AG10803 (cell line): Measurements from ENCODE around the gene GTPBP10.
"Not testable (repeated sequence)": the region's sequence is repeated elsewhere in the genome, so short reads cannot be mapped to it uniquely, and the experiment has no call there.

Source experiments
- DNase-seq: peaks from one replicate; pipeline ENCODE4 v3.0.0; 2010; ENCODE audit warnings: low read depth
- H3K4me3 ChIP-seq: 2 replicates; pipeline ENCODE4 v1.5.1; 2011; ENCODE audit warnings: mild to moderate bottlenecking, low read length, control low read depth
- TF ChIP-seq, protein P1 (sequence below): conservative IDR thresholded peaks from 2 replicates; pipeline ENCODE4 v1.5.1; 2011; ENCODE audit warnings: mild to moderate bottlenecking, low read length, control low read depth, inconsistent platforms

The GTPBP10 gene

DNA sequence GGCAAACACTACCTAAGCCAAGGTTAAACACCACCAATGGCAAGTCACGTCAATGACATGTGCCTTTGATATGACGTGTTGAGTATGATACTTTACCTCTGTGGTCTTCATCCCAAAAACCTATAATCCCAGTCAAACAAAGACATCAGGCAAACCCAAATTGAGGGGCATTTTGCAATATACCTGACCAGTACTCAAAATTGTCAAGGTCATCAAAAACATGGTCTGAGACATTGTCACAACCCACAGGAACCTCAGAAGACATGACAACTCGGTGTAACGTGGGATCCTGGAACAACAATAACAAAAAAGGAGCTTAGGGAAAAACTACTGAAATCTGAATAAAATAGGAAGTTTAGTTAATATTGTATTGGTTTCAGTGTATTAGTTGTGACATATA, 32.6 kb upstream of the GTPBP10 start:
- no peak for DNase-seq
- H3K4me3 ChIP-seq, result no peak overlapping the region
- TF ChIP-seq, protein P1, sequence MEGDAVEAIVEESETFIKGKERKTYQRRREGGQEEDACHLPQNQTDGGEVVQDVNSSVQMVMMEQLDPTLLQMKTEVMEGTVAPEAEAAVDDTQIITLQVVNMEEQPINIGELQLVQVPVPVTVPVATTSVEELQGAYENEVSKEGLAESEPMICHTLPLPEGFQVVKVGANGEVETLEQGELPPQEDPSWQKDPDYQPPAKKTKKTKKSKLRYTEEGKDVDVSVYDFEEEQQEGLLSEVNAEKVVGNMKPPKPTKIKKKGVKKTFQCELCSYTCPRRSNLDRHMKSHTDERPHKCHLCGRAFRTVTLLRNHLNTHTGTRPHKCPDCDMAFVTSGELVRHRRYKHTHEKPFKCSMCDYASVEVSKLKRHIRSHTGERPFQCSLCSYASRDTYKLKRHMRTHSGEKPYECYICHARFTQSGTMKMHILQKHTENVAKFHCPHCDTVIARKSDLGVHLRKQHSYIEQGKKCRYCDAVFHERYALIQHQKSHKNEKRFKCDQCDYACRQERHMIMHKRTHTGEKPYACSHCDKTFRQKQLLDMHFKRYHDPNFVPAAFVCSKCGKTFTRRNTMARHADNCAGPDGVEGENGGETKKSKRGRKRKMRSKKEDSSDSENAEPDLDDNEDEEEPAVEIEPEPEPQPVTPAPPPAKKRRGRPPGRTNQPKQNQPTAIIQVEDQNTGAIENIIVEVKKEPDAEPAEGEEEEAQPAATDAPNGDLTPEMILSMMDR, result no peak

DNA sequence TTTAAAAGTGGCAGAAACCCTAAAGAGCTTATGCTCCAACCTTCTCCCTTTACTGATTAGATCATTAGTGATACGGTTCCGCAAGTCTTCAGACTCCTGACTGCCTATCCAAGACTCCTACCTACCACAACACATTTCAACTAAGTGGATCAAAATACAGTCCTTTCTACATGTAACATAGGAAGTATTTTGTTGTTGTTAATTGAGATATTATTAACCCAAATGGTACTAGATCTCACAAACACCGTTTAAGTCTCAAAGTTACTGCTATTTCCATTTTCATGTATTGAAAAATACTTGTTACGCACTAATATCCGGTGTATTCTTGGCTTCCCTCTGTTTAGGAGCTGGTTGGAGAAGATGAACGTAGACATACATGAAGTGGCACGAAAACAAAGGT, 26.5 kb upstream of the GTPBP10 start:
- no peak overlapping the region for H3K4me3 ChIP-seq
- TF ChIP-seq, protein P1, result no peak
- DNase-seq, result no peak

DNA sequence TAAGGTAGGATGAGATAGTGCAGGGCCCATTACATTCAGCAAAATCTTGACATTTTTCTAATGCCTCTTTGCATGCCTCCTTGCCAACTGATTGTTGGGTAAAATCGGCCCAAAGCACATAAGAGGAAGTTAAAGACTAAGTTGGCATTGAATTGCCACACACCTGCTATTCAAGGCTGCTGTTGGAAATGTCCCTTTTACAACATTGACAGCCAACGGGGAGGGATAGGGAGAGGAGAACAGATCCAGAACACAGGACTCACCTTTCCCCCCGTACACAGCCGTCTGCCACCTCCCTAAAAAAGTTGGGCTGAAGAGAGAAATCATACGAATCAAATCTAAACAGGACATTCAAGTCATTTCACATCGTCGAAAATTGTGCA, 26.1 kb upstream of the GTPBP10 start:
- no peak for DNase-seq
- TF ChIP-seq, protein P1, result no peak
- H3K4me3 ChIP-seq, result peak overlapping the region; percentile 41

DNA sequence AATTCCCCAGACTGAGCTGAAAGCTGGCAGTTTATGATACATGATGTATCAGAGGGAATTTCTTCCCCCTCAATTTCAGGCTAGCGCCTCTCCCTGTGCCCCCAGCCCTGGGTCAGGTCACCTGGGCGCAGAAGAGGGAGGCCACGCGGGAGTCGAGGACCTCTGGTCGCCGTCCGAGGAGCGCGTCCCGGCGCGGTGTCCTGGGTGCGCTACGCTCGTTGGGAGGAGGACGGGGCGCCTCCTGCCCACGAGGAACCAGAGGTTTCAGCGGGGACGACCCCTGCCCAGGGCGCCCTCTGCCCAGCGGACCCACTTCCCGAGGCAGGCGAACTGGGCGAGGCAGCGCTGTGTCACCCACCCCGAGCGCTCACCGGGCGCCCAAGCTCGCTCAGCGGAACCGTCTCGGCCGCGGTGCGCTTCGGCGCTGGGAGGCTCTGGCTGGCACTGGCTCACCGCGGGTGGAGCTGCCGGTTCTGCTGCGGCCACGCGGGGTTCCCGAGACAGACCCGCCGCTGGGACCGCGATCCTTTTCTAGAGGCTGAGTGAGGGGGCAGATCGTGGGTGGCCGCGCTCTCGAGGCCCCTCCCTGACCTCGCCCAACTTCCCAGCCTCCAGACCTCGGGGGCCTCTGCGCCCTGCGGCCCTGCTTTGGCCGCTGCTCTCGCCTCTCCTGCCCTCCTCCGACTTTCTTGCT, 25.6 kb upstream of the GTPBP10 start, which contains the start of gene FAM237B:
Gene FAM237B, minus strand, starts transcription at position 504 of the 694 bp plus-strand sequence. CDS start 1,556 bp downstream, outside the sequence.
- TF ChIP-seq, protein P1, result no peak
- peak within 1 kb of the TSS; percentile 41 for H3K4me3 ChIP-seq
- DNase-seq, result peak; percentile 16

DNA sequence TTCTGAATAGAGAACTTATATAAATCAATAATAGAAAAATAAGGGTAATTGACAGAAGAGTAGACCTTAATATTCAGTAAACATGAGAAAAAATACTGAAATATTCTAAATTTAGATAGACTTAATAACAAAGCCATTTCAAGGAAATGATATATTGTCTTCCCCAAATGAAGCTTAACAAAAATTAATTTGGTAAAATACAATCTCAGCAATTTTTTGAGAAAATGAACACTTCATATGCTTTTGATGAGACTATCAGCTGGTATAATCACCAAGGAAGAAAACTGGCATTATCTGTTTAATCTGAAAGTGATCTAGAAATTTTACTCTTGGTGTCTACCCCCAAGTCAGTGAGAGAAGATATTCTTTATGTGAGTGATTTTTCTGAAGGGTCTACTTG, 23.7 kb upstream of the GTPBP10 start:
- H3K4me3 ChIP-seq, result no peak overlapping the region
- no peak for DNase-seq
- TF ChIP-seq, protein P1, result no peak

DNA sequence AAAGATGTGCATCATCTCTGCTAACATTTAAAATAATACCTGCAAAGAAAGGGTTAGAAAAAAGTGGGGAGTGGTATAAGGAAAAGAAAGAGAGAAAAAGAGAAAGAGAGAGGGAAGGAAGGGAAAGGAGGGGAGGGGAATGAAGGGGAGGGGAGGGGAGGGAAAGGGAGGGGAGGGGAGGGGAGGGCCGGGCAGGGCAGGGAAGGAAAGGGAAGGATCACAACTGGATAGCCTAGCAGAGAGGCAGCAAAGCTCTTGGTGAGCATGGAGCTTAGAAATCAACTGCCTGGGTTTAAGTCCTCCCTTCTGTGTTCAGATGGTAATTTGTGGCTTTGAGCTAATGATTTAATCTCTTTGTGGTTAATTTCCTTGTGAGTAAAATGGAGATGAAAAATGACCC, 20.0 kb upstream of the GTPBP10 start:
- TF ChIP-seq, protein P1, result no peak
- no peak for DNase-seq

DNA sequence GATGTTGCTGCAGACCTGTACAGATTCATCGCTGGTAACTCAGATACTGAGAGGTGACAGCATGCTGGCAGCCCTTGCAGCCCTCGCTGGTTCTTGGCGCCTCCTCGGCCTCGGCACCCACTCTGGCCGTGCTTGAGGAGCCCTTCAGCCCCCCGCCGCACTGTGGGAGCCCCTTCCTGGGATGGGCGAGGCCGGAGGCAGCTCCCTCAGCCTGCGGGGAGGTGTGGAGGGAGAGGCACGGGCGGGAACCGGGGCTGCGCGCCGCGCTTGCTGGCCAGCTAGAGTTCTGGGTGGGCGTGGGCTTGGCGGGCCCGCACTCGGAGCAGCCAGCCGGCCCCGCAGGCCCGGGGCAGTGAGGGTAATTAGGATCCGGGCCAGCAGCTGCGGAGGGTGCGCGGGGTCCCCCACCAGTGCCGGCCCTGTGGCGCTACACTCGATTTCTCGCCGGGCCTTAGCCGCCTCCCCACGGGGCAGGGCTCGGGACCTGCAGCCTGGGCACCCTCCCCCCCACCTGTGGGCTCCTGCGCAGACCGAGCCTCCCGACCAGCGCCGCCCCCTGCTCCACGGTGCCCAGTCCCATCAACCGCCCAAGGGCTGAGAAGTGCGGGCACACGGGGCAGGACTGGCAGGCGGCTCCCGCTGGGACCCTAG, 12.2 kb upstream of the GTPBP10 start:
- TF ChIP-seq, protein P1, result no peak
- H3K4me3 ChIP-seq, result no peak overlapping the region
- DNase-seq, result no peak

More for the DNA sequence above, 20.0 kb upstream of the GTPBP10 start:
- no peak overlapping the region for H3K4me3 ChIP-seq

DNA sequence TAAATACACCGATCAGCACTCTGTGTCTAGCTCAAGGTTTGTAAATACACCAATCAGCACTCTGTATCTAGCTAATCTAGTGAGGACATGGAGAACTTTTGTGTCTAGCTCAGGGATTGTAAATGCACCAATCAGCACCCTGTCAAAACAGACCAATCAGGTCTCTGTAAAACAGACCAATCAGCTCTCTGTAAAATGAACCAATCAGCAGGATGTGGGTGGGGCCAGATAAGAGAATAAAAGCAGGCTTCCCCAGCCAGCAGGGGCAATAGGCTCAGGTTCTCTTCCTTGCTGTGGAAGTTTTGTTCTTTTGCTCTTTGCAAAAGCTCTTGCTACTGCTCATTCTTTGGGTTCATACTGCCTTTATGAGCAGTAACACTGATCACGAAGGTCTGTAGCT, 11.6 kb upstream of the GTPBP10 start:
- not testable (repeated sequence) for H3K4me3 ChIP-seq, DNase-seq
